CD4-positive, alpha-beta T cell (primary cell): ENCODE data around the gene FST. TPM values are rescaled to one million over a fixed set of nuclear protein-coding genes. Genes with fewer than 3 reads are reported as not detected.

Experiments
- ATAC-seq: fragments of 200-7000 bp; cut with Tn5 transposase; one replicate; pipeline ENCODE4 v1.10.0; 2022; ENCODE audit warnings: mild to moderate bottlenecking; ENCODE audit not compliant: poor library complexity
- CTCF ChIA-PET: fragments of 350-600 bp; sonication (Branson Sonifier 250); formaldehyde crosslinking; loops from one replicate; lab custom pipeline; 2021; ENCODE audit warnings: antibody characterized with exemption, inconsistent platforms; lab: Charles Lee
- POLR2A ChIA-PET: fragments of 350-600 bp; sonication (Branson Sonifier 250); formaldehyde crosslinking; loops from one replicate; lab custom pipeline; 2021; ENCODE audit warnings: antibody characterized with exemption, inconsistent platforms; lab: Charles Lee
- DNase-seq, 14 experiments: peaks; one replicate each; pipeline ENCODE4 v3.0.0-alpha.2; 2013 to 2020; ENCODE audit warnings: mixed read lengths in 2 of 14
- H3K27ac ChIP-seq, 2 donors: one replicate each; pipeline versions ENCODE4 v1.5.1 to v1.7.0; 2013; ENCODE audit warnings: low read length in 2 of 2, low read depth in 1 of 2, mild to moderate bottlenecking in 1 of 2
- H3K27me3 ChIP-seq, 2 experiments: 1 replicate in 1 of 2; 2 replicates in 1 of 2; pipeline versions ENCODE4 v1.6.1 to v1.7.0; 2013; ENCODE audit warnings: low read length in 2 of 2, control low read depth in 1 of 2, mild to moderate bottlenecking in 1 of 2, moderate library complexity in 1 of 2; ENCODE audit not compliant: insufficient read depth in 2 of 2, control insufficient read depth in 1 of 2
- H3K36me3 ChIP-seq: one replicate; pipeline ENCODE4 v1.6.1; 2013; ENCODE audit warnings: low read length, control low read depth; ENCODE audit not compliant: insufficient read depth
- H3K4me1 ChIP-seq: one replicate; pipeline ENCODE4 v1.6.1; 2013; ENCODE audit warnings: low read length, control low read depth; ENCODE audit not compliant: insufficient read depth
- H3K4me3 ChIP-seq: one replicate; pipeline ENCODE4 v1.5.1; 2013; ENCODE audit warnings: mild to moderate bottlenecking, low read length, moderate library complexity
- H3K9me3 ChIP-seq, 2 experiments: 1 replicate in 1 of 2; 2 replicates in 1 of 2; pipeline versions ENCODE4 v1.6.1 to v1.7.0; 2013; ENCODE audit warnings: low read length in 2 of 2, mild to moderate bottlenecking in 2 of 2, control low read depth in 1 of 2, moderate library complexity in 1 of 2; ENCODE audit not compliant: control insufficient read depth in 1 of 2, insufficient read depth in 1 of 2
- H3K27ac Mint-ChIP-seq: one replicate; pipeline ENCODE4 v1.8.0; 2020; ENCODE audit warnings: mixed read lengths
- H3K27me3 Mint-ChIP-seq: one replicate; pipeline ENCODE4 v1.8.0; 2021; ENCODE audit warnings: mixed read lengths
- H3K36me3 Mint-ChIP-seq: one replicate; pipeline ENCODE4 v1.8.0; 2021; ENCODE audit warnings: low read depth, mixed read lengths
- H3K4me1 Mint-ChIP-seq: one replicate; pipeline ENCODE4 v1.8.0; 2021; ENCODE audit warnings: low read depth, mixed read lengths
- H3K4me3 Mint-ChIP-seq: one replicate; pipeline ENCODE4 v1.8.0; 2020; ENCODE audit warnings: mild to moderate bottlenecking, mixed read lengths
- H3K9me3 Mint-ChIP-seq: one replicate; pipeline ENCODE4 v1.8.0; 2020; ENCODE audit warnings: mixed read lengths
- intact Hi-C, 2 experiments: fragments of 100-400 bp; cut with DNase I in 1 of 2; cut with micrococcal nuclease in 1 of 2; formaldehyde crosslinking; loops; one replicate each; pipeline versions ENCODE4 v1.15.1 to v1.9.0; 2023 to 2025; cut with DNase I, micrococcal nuclease
- total RNA-seq, 174 experiments: library from RNA in 2 of 174; stranded (reverse) in 2 of 174; gene quantifications; one replicate each; pipeline ENCODE4 v1.2.3 and lab custom pipeline; 2021 to 2026
- TF ChIP-seq, protein P1 (sequence below): fragments of 200-600 bp; IDR thresholded peaks from one replicate; pipeline ENCODE4 v1.8.0; 2022; ENCODE audit warnings: antibody characterized with exemption, mild to moderate bottlenecking

The FST gene
- total RNA-seq, 2 experiments from 2014 or later: 0.67 to 0.99 TPM

DNA sequence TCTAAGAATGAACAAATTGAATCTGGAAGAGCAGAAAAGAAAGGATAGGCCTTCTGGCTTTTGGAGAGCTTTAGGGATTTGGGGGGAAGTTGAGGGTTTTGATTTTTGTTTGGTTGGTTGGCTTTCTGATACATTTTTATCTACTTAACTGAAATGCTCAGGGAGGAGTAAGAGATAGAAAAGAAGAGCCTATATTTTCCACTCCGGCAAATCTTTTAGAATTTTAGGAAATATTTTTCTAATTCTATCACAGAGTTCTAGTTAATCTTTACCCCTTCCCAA is 25.8 kb upstream of the FST start:
- ChIA-PET POLR2A (no interaction called here), CTCF (no interaction called here)
- ATAC-seq (no peak), DNase-seq (no peak)
- Mint-ChIP-seq H3K4me3 (no peak overlapping the region), H3K4me1 (no peaks in the 10 kb centered on the region), H3K27me3 (peaks cover 50% of the 10 kb centered on the region), H3K9me3 (no peaks in the 10 kb centered on the region), H3K27ac (no peak overlapping the region), H3K36me3 (no peaks in the 10 kb centered on the region)
- intact Hi-C loops: no loop called here
- no peak overlapping the region for H3K27ac ChIP-seq
- H3K9me3 ChIP-seq: no peaks in the 10 kb centered on the region
- H3K4me1 ChIP-seq: no peaks in the 10 kb centered on the region
- H3K27me3 ChIP-seq: peaks cover 0 to 6% of the 10 kb centered on the region in 2 experiments
- H3K36me3 ChIP-seq: no peaks in the 10 kb centered on the region
- no peak overlapping the region for H3K4me3 ChIP-seq
- TF ChIP-seq, protein P1, sequence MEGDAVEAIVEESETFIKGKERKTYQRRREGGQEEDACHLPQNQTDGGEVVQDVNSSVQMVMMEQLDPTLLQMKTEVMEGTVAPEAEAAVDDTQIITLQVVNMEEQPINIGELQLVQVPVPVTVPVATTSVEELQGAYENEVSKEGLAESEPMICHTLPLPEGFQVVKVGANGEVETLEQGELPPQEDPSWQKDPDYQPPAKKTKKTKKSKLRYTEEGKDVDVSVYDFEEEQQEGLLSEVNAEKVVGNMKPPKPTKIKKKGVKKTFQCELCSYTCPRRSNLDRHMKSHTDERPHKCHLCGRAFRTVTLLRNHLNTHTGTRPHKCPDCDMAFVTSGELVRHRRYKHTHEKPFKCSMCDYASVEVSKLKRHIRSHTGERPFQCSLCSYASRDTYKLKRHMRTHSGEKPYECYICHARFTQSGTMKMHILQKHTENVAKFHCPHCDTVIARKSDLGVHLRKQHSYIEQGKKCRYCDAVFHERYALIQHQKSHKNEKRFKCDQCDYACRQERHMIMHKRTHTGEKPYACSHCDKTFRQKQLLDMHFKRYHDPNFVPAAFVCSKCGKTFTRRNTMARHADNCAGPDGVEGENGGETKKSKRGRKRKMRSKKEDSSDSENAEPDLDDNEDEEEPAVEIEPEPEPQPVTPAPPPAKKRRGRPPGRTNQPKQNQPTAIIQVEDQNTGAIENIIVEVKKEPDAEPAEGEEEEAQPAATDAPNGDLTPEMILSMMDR: no peak

DNA sequence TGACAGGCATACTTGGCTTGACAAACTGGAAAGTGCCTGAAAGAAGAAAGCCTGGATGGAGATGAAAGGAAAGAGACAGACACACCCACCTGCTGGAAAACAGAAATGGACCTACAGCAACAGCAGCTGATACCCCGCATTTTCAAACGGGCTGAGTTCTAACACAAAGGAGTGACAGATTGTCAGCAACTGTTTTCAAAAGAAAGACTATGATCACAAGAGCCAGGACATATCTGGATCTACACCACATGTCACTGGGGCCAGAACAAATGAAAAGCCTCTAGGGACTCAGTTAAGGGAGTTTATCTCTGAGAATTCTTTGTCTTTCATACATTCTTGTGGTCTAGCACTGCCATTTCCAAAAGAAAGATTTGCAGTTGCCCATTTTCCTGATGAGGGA is 24.1 kb upstream of the FST start:
- no peak overlapping the region for H3K27ac Mint-ChIP-seq
- Histone ChIP-seq H3K9me3 (no peaks in the 10 kb centered on the region), H3K27me3 (peaks cover 0 to 6% of the 10 kb centered on the region in 2 experiments), H3K4me3 (no peak overlapping the region), H3K36me3 (no peaks in the 10 kb centered on the region), H3K4me1 (no peaks in the 10 kb centered on the region), H3K27ac (no peak overlapping the region)
- DNase-seq: no peak
- H3K36me3 Mint-ChIP-seq: no peaks in the 10 kb centered on the region
- TF ChIP-seq, protein P1: no peak
- ChIA-PET POLR2A (no interaction called here), CTCF (no interaction called here)
- intact Hi-C loops: no loop called here
- no peak overlapping the region for H3K4me3 Mint-ChIP-seq
- no peak for ATAC-seq
- no peaks in the 10 kb centered on the region for H3K9me3 Mint-ChIP-seq
- H3K27me3 Mint-ChIP-seq: peaks cover 38% of the 10 kb centered on the region
- no peaks in the 10 kb centered on the region for H3K4me1 Mint-ChIP-seq

DNA sequence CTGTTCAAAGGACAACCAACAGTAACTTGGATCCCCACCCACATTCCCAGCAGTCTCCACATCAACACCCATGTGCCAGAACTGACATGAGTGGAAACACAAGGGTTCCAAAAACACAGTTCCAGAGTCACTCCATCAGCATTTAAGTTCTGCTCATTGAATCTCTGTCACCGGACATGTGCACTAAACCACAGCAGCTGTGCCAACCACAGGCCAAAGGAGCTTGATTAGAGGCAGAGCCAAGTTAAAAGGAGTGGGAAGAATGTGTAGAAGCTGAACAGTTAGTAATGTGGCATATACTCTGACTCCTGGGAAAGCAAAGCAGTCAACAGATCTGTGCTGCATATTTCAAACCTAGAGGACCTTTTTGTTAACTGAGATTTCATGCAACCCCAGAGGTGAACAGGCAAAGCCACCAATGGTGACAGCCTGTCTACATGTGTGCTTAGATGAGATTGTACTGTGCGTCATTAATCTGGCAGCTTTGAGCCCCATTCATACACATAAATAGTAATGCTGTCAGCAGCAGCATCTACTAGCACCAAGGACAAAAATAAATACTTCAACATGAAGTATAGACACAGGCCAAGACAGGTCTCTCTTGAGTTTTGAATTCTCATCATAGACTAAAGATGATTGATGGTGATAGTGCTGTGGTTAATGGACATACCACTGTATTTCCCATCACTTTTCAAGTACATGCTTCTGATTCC is 16.4 kb upstream of the FST start:
- Histone ChIP-seq H3K27me3 (peaks cover 0 to 22% of the 10 kb centered on the region in 2 experiments), H3K4me3 (no peak overlapping the region), H3K9me3 (no peaks in the 10 kb centered on the region), H3K36me3 (no peaks in the 10 kb centered on the region), H3K27ac (no peak overlapping the region), H3K4me1 (no peaks in the 10 kb centered on the region)
- no peaks in the 10 kb centered on the region for H3K36me3 Mint-ChIP-seq
- H3K4me1 Mint-ChIP-seq: no peaks in the 10 kb centered on the region
- POLR2A ChIA-PET: no interaction called here
- no peak overlapping the region for H3K4me3 Mint-ChIP-seq
- H3K27ac Mint-ChIP-seq: no peak overlapping the region
- H3K27me3 Mint-ChIP-seq: peaks cover 43% of the 10 kb centered on the region
- CTCF ChIA-PET: no interaction called here
- TF ChIP-seq, protein P1: no peak
- ATAC-seq (no peak), DNase-seq (no peak)
- intact Hi-C loops: no loop called here
- H3K9me3 Mint-ChIP-seq: no peaks in the 10 kb centered on the region
